H1 (cell line): ENCODE data around the gene MYBPHL. TPM values are rescaled to one million over a fixed set of nuclear protein-coding genes. Genes with fewer than 3 reads are reported as not detected.

Source experiments
- CTCF ChIA-PET: fragments of 300-600 bp; sonication (Branson Sonifier 250); formaldehyde crosslinking; loops from one replicate; lab custom pipeline; 2021; ENCODE audit not compliant: partially characterized antibody; lab: Charles Lee
- POLR2A ChIA-PET: fragments of 300-600 bp; sonication (Branson Sonifier 250); formaldehyde crosslinking; loops from one replicate; lab custom pipeline; 2021; ENCODE audit warnings: inconsistent platforms; ENCODE audit not compliant: partially characterized antibody; lab: Charles Lee
- DNase-seq, 2 experiments: peaks; one replicate each; pipeline versions ENCODE4 v3.0.0 to v3.0.0-alpha.2; 2010 to 2022; ENCODE audit warnings: low spot score in 2 of 2, low read depth in 1 of 2, mixed read lengths in 1 of 2
- FAIRE-seq: peaks from 2 replicates; lab custom pipeline; 2011; peaks lifted over from hg19 to GRCh38; lab: Jason Lieb, UNC
- H2AFZ ChIP-seq: 2 replicates; pipeline ENCODE4 v1.8.1; 2012; ENCODE audit warnings: low read length, inconsistent platforms
- H2AK5ac ChIP-seq: 2 replicates; pipeline ENCODE4 v1.6.1; 2013; ENCODE audit warnings: low read depth, low read length
- H2BK120ac ChIP-seq: replicated peaks from 2 replicates; pipeline ENCODE3; 2013; ENCODE audit warnings: low read depth, low read length, inconsistent platforms
- H2BK12ac ChIP-seq: 2 replicates; pipeline ENCODE4 v1.6.1; 2013; ENCODE audit warnings: low read depth, low read length
- H2BK15ac ChIP-seq: 2 replicates; pipeline ENCODE4 v1.6.1; 2013; ENCODE audit warnings: low read length
- H2BK20ac ChIP-seq: 2 replicates; pipeline ENCODE4 v1.6.1; 2013; ENCODE audit warnings: low read length
- H2BK5ac ChIP-seq: 2 replicates; pipeline ENCODE4 v1.6.1; 2013; ENCODE audit warnings: low read depth, low read length
- H3K14ac ChIP-seq: 2 replicates; pipeline ENCODE4 v1.6.1; 2013; ENCODE audit warnings: inconsistent platforms; ENCODE audit not compliant: insufficient read length
- H3K18ac ChIP-seq: 2 replicates; pipeline ENCODE4 v1.6.1; 2013; ENCODE audit warnings: low read length; ENCODE audit errors: extremely low read depth
- H3K23ac ChIP-seq: 2 replicates; pipeline ENCODE4 v1.6.1; 2013; ENCODE audit warnings: inconsistent platforms; ENCODE audit not compliant: insufficient read length
- H3K23me2 ChIP-seq: 2 replicates; pipeline ENCODE4 v1.6.1; 2013; ENCODE audit warnings: low read depth, low read length
- H3K27ac ChIP-seq: 2 replicates; pipeline ENCODE4 v1.6.1; 2011; ENCODE audit warnings: low read depth, low read length, inconsistent platforms
- H3K27me3 ChIP-seq, 4 experiments: replicated peaks in 1 of 4; 1 replicate in 1 of 4; 2 replicates in 3 of 4; pipeline versions ENCODE4 v1.6.1 to v1.8.1; 2011 to 2013; ENCODE audit warnings: low read length in 3 of 4, mild to moderate bottlenecking in 3 of 4, inconsistent platforms in 2 of 4, mixed read lengths in 2 of 4, moderate library complexity in 1 of 4; ENCODE audit not compliant: control insufficient read depth in 3 of 4, insufficient read depth in 3 of 4; ENCODE audit errors: extremely low read depth in 1 of 4
- H3K36me3 ChIP-seq, 4 experiments: 2 replicates each; pipeline versions ENCODE4 v1.6.1 to v1.8.1; 2011 to 2013; ENCODE audit warnings: mild to moderate bottlenecking in 4 of 4, low read length in 3 of 4, moderate library complexity in 2 of 4, control low read depth in 1 of 4, inconsistent platforms in 1 of 4; ENCODE audit not compliant: insufficient read depth in 4 of 4, control insufficient read depth in 2 of 4
- H3K4ac ChIP-seq: replicated peaks from 2 replicates; pipeline ENCODE3; 2013; ENCODE audit warnings: low read length, low read depth, mixed read lengths, inconsistent platforms; ENCODE audit not compliant: insufficient read length
- H3K4me1 ChIP-seq, 4 experiments: replicated peaks in 1 of 4; 1 replicate in 1 of 4; 2 replicates in 3 of 4; pipeline versions ENCODE4 v1.6.1 to v1.8.1; 2011 to 2013; ENCODE audit warnings: low read length in 3 of 4, inconsistent platforms in 2 of 4, mixed read lengths in 1 of 4; ENCODE audit not compliant: insufficient read depth in 4 of 4, control insufficient read depth in 3 of 4
- H3K4me2 ChIP-seq, 2 experiments: 2 replicates each; pipeline versions ENCODE4 v1.6.1 to v1.8.1; 2011 to 2013; ENCODE audit warnings: low read depth in 2 of 2, low read length in 2 of 2, control low read depth in 1 of 2, inconsistent platforms in 1 of 2, mild to moderate bottlenecking in 1 of 2; ENCODE audit not compliant: insufficient read depth in 1 of 2
- H3K4me3 ChIP-seq, 4 experiments: fragments of 200-600, 300-600 bp in 1 of 4; sonication (generic), shearing (Covaris generic), sonication (Bioruptor Twin) in 1 of 4; 2 replicates each; pipeline versions ENCODE4 v1.5.1 to v1.8.1; 2011 to 2016; ENCODE audit warnings: low read length in 4 of 4, low read depth in 3 of 4, control low read depth in 2 of 4, inconsistent platforms in 2 of 4, mild to moderate bottlenecking in 2 of 4, mixed read lengths in 1 of 4, moderate library complexity in 1 of 4; ENCODE audit not compliant: insufficient read depth in 2 of 4; ENCODE audit errors: extremely low read depth in 1 of 4
- H3K56ac ChIP-seq: replicated peaks from 2 replicates; pipeline ENCODE3; 2013; ENCODE audit warnings: low read depth, mild to moderate bottlenecking, mixed read lengths, low read length, inconsistent platforms; ENCODE audit not compliant: insufficient read length
- H3K79me1 ChIP-seq: 2 replicates; pipeline ENCODE4 v1.6.1; 2013; ENCODE audit warnings: low read depth, low read length, control low read depth
- H3K79me2 ChIP-seq, 2 experiments: 2 replicates each; pipeline versions ENCODE4 v1.6.1 to v1.8.1; 2012 to 2013; ENCODE audit warnings: low read length in 2 of 2, mild to moderate bottlenecking in 2 of 2, inconsistent platforms in 1 of 2; ENCODE audit not compliant: insufficient read depth in 2 of 2, control insufficient read depth in 1 of 2
- H3K9ac ChIP-seq, 4 experiments: replicated peaks in 1 of 4; 1 replicate in 1 of 4; 2 replicates in 3 of 4; pipeline versions ENCODE4 v1.6.1 to v1.8.1; 2011 to 2013; ENCODE audit warnings: low read depth in 3 of 4, low read length in 3 of 4, control low read depth in 2 of 4, mild to moderate bottlenecking in 2 of 4, moderate library complexity in 2 of 4, inconsistent platforms in 1 of 4; ENCODE audit errors: extremely low read depth in 1 of 4
- H3K9me3 ChIP-seq, 2 experiments: 2 replicates each; pipeline versions ENCODE4 v1.6.1 to v1.8.1; 2012 to 2013; ENCODE audit warnings: mild to moderate bottlenecking in 2 of 2, moderate library complexity in 2 of 2, control low read depth in 1 of 2, inconsistent platforms in 1 of 2, low read depth in 1 of 2, low read length in 1 of 2, mixed read lengths in 1 of 2; ENCODE audit not compliant: insufficient read depth in 2 of 2
- H4K20me1 ChIP-seq, 2 experiments: replicated peaks in 1 of 2; 2 replicates each; pipeline versions ENCODE3 to v1.8.1; 2011 to 2013; ENCODE audit warnings: inconsistent platforms in 2 of 2, low read length in 2 of 2, mild to moderate bottlenecking in 1 of 2; ENCODE audit not compliant: insufficient read depth in 2 of 2, control insufficient read depth in 1 of 2
- H4K5ac ChIP-seq: 2 replicates; pipeline ENCODE4 v1.6.1; 2013; ENCODE audit warnings: low read length, low read depth, mixed read lengths, inconsistent platforms; ENCODE audit not compliant: insufficient read length
- H4K8ac ChIP-seq: 2 replicates; pipeline ENCODE4 v1.8.0; 2013; ENCODE audit warnings: mild to moderate bottlenecking, moderate library complexity, low read length, inconsistent platforms; ENCODE audit not compliant: insufficient read depth; ENCODE audit errors: extremely low read depth
- H4K91ac ChIP-seq: replicated peaks from 2 replicates; pipeline ENCODE3; 2013; ENCODE audit warnings: low read length, mixed read lengths, inconsistent platforms; ENCODE audit not compliant: insufficient read length
- BACH1 ChIP-seq: IDR thresholded peaks from 2 replicates; pipeline ENCODE4 v1.6.1; 2012; ENCODE audit warnings: low read length, improper control_type of control experiment
- BCL11A ChIP-seq, 2 experiments: IDR thresholded peaks; one replicate each; pipeline ENCODE4 v1.6.1; 2011; ENCODE audit warnings: low read depth in 2 of 2, low read length in 2 of 2, mild to moderate bottlenecking in 2 of 2
- BRCA1 ChIP-seq: IDR thresholded peaks from 2 replicates; pipeline ENCODE4 v1.6.1; 2012; ENCODE audit warnings: low read depth, low read length, improper control_type of control experiment
- CHD1 ChIP-seq: IDR thresholded peaks from 2 replicates; pipeline ENCODE4 v1.6.1; 2012; ENCODE audit warnings: low read depth, low read length, improper control_type of control experiment
- GABPA ChIP-seq: IDR thresholded peaks from 2 replicates; pipeline ENCODE4 v1.6.1; 2011; ENCODE audit warnings: mild to moderate bottlenecking, low read length, moderate library complexity, borderline replicate concordance; ENCODE audit not compliant: insufficient read depth
- PHF8 ChIP-seq: fragments of 200-600 bp; sonication (generic); conservative IDR thresholded peaks from 2 replicates; pipeline ENCODE4 v1.7.1; 2012; ENCODE audit warnings: low read depth, mild to moderate bottlenecking, inconsistent platforms, low read length, moderate library complexity
- RBBP5 ChIP-seq: IDR thresholded peaks from 2 replicates; pipeline ENCODE4 v1.7.1; 2012; ENCODE audit warnings: low read depth, mild to moderate bottlenecking, inconsistent platforms, low read length, moderate library complexity, borderline replicate concordance
- RFX5 ChIP-seq: IDR thresholded peaks from 2 replicates; pipeline ENCODE4 v1.6.1; 2011; ENCODE audit warnings: low read depth, low read length, improper control_type of control experiment, borderline replicate concordance
- SAP30 ChIP-seq: fragments of 300-600 bp; sonication (generic); IDR thresholded peaks from 2 replicates; pipeline ENCODE4 v1.7.1; 2012; ENCODE audit warnings: low read length, moderate library complexity, mild to moderate bottlenecking, inconsistent platforms; ENCODE audit not compliant: insufficient read depth, insufficient replicate concordance
- SP1 ChIP-seq: IDR thresholded peaks from 2 replicates; pipeline ENCODE4 v1.6.1; 2011; ENCODE audit warnings: low read depth, low read length
- SP4 ChIP-seq: IDR thresholded peaks from 2 replicates; pipeline ENCODE4 v1.6.1; 2012; ENCODE audit warnings: low read length, inconsistent platforms
- TCF12 ChIP-seq: IDR thresholded peaks from 2 replicates; pipeline ENCODE4 v1.6.1; 2011; ENCODE audit warnings: low read depth, mild to moderate bottlenecking, low read length
- WGBS, 2 experiments: shearing (Covaris generic) in 1 of 2; methylation state at CpG; one replicate each; pipeline versions ENCODE4 v1.1.6 to v1.1.7; 2013 to 2015; ENCODE audit warnings: low lambda C conversion rate in 2 of 2, mixed read lengths in 2 of 2, inconsistent platforms in 1 of 2, low coverage in 1 of 2, missing lambda C conversion rate in 1 of 2; ENCODE audit not compliant: insufficient replicate concordance in 2 of 2, insufficient coverage in 1 of 2, insufficient read length in 1 of 2; ENCODE audit errors: extremely low coverage in 1 of 2, missing lambda C conversion rate in 1 of 2; 5-methylcytosine and 5-hydroxymethylcytosine counted together
- polyA plus RNA-seq, 7 experiments: library from polyadenylated mRNA; depleted of rRNA in 3 of 7; stranded (reverse) in 5 of 7; unstranded in 2 of 7; fragments of >200 nt in 5 of 7; fragments of 200-250 nt in 2 of 7; gene quantifications; 1 replicate in 5 of 7; 2 replicates in 1 of 7; 4 replicates in 1 of 7; pipeline versions ENCODE4 v1.2.1 to v1.2.3, GENCODE V29; 2011 to 2013; ENCODE audit warnings: missing spikeins in 2 of 7, mixed read lengths in 2 of 7
- total RNA-seq: library from RNA; stranded (reverse); fragmentation: NEBNext Ultra II Directional; extraction: Animal tissue kit (Norgen Biotek cat#: 25700); gene quantifications from 2 replicates; pipeline ENCODE4 v1.2.1, GENCODE V29; 2021
- TF ChIP-seq, protein P1 (sequence below): IDR thresholded peaks from 2 replicates; pipeline ENCODE4 v1.6.1; 2012; ENCODE audit warnings: inconsistent platforms

MYBPHL gene
- total and polyA plus RNA-seq, 2 of the 8 experiments (the other 6 are each of a cell fraction or from before 2014, with no cell fraction given), result 0.24 to 0.30 TPM

DNA sequence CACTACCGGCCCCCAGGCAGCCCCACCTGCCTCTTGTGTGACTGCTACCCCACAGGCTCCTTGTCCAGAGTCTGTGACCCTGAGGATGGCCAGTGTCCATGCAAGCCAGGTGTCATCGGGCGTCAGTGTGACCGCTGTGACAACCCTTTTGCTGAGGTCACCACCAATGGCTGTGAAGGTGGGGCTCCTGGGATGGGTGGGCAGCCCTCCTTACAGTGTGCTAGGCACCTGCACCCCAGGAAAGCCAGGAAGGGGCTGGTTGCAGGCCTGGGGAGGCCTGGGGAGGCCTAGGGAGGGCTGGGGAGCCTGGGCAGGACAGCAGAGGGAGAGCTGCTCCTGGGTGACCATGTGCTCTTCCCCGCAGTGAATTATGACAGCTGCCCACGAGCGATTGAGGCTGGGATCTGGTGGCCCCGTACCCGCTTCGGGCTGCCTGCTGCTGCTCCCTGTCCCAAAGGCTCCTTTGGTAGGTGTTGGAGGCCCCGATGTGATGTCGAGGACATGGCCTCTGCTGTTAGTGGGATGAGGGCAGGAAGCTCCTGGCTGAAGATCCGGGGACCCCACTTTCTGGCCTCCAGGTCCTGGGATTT lies 41.0 kb downstream of the MYBPHL start:
- no peak for FAIRE-seq
- H3K9me3 ChIP-seq, result no peaks in the 10 kb centered on the region
- H3K36me3 ChIP-seq, result peaks cover 15 to 34% (median 22%) of the 10 kb centered on the region in 4 experiments; a peak in 6 of 8 replicates
- 92% methylated on average over 13 of the region's 13 CpGs; no CpG with 5 or more reads in 1 of the 2 experiments for WGBS, 2 experiments
- H3K23ac ChIP-seq, result no peak overlapping the region
- H4K20me1 ChIP-seq, result peaks cover 0 to 9% of the 10 kb centered on the region in 2 experiments
- no peaks in the 10 kb centered on the region for H3K23me2 ChIP-seq
- no peak for DNase-seq
- H2AK5ac ChIP-seq, result no peak overlapping the region
- H3K56ac ChIP-seq, result no peak overlapping the region
- H3K79me2 ChIP-seq, result no peaks in the 10 kb centered on the region
- H2BK120ac ChIP-seq, result no peak overlapping the region
- H3K18ac ChIP-seq, result no peak overlapping the region
- H4K8ac ChIP-seq, result no peak overlapping the region
- H2BK5ac ChIP-seq, result no peak overlapping the region
- no peak overlapping the region for H3K4me3 ChIP-seq
- no peak overlapping the region for H3K14ac ChIP-seq
- no peak overlapping the region for H3K9ac ChIP-seq
- H3K79me1 ChIP-seq, result no peaks in the 10 kb centered on the region
- CTCF ChIA-PET, result interaction anchor here (1.0 to 8.5 kb wide), 13 partner anchors 11 to 134 kb away, joined by 3 to 95 read pairs (median 16); partner anchors contain the start of genes PSRC1 and SORT1
- peaks cover 0 to 4% (median under 1%) of the 10 kb centered on the region in 4 experiments; a peak in 1 of 7 replicates for H3K4me1 ChIP-seq
- no peaks in the 10 kb centered on the region for H3K27me3 ChIP-seq
- H3K27ac ChIP-seq, result no peak overlapping the region
- H2BK20ac ChIP-seq, result no peak overlapping the region
- POLR2A ChIA-PET, result interaction anchor here (1.0 kb wide), 1 partner anchor 166 kb away, joined by 3 read pairs; no protein-coding TSS in a partner anchor
- no peak overlapping the region for H4K5ac ChIP-seq
- H2BK12ac ChIP-seq, result no peak overlapping the region
- no peak overlapping the region for H3K4ac ChIP-seq
- no peak overlapping the region for H2AFZ ChIP-seq
- H4K91ac ChIP-seq, result no peak overlapping the region
- H3K4me2 ChIP-seq, result no peak overlapping the region
- H2BK15ac ChIP-seq, result no peak overlapping the region
- TF ChIP-seq SP4 (no peak), RFX5 (no peak), BACH1 (no peak), CHD1 (no peak), TCF12 (no peak), SAP30 (no peak), GABPA (no peak), PHF8 (no peak), BRCA1 (no peak), RBBP5 (no peak), SP1 (no peak), BCL11A (IDR thresholded peaks at IDR 0.05; ENCODE audit: low read depth in 2 of 2, low read length in 2 of 2) (no peak)
- TF ChIP-seq, protein P1, sequence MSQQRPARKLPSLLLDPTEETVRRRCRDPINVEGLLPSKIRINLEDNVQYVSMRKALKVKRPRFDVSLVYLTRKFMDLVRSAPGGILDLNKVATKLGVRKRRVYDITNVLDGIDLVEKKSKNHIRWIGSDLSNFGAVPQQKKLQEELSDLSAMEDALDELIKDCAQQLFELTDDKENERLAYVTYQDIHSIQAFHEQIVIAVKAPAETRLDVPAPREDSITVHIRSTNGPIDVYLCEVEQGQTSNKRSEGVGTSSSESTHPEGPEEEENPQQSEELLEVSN, result no peak
